Glomerular visceral epithelial cell (primary cell): ENCODE measurements around the gene MPP1.
A peak's percentile ranks its signal among the peaks of the same experiment; 100 is the strongest.

ENCODE experiments used
- DNase-seq: peaks from one replicate; pipeline ENCODE4 v3.0.0-alpha.2; 2016; ENCODE audit errors: extremely low spot score

MPP1 gene

GRCh38 chrX:154775419-154776349 is 29.6 kb downstream of the MPP1 start:
- peak; percentile 37 for DNase-seq

DNA sequence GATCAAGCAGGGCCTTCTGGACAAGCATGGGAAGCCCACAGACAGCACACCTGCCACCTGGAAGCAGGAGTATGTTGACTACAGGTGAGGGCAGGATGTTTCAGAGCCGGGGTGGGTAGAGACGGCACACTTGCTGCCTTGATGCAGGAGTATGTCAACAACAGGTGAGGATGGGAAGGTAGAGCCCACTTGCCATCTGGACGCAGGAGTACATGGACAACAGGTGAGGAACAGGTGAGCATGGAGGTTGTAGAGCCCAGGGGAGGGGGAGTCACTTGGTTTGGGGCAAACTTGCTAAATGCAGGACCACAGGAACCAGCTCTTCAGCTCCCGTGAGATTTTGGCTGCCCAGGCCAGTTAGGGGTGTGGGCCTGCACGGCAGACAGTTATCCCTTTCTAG is 30.7 kb downstream of the MPP1 start:
- no peak for DNase-seq

DNA sequence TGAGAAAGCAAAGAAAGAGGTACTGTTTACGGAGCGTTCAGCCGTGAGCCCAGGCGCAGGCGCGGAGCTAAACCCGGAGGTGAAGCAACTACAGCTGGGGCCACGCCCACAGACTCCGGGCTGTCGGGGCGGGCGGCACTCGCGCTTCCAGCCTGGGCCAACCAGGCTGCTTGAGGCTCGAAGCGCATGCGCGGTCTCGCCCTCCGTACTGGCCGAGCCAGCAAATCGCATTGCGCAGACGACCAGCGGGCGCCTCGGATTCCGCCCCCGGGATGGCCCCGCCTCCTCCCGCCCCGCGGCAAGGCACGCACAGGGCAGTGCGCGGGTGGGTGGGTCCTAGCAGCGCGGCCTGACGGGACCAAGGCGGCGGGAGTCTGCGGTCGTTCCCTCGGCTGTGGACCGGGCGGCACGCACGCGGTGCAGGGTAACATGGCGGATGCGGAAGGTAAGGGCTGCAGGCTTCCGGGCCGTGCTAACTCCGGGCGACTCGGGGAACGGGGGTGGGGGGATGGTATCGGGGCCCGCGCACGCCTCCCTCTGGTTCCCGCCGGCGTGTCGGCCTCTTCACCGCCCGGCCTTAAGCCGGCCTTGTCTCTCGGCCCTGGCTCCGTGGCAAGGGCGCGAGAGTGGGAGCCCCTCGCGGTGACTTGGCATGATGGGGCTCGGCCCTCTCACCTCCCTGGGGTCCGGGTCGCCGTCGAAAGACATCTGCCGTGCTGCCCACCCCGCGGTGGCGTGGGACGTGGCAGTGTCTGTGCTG is 42.6 kb downstream of the MPP1 start, which contains the start of gene DKC1:
DKC1 (plus strand) TSS at position 328 of the 760 bp plus-strand sequence; CDS start at position 430, 102 bp downstream.
- peak; percentile 96 for DNase-seq

DNA sequence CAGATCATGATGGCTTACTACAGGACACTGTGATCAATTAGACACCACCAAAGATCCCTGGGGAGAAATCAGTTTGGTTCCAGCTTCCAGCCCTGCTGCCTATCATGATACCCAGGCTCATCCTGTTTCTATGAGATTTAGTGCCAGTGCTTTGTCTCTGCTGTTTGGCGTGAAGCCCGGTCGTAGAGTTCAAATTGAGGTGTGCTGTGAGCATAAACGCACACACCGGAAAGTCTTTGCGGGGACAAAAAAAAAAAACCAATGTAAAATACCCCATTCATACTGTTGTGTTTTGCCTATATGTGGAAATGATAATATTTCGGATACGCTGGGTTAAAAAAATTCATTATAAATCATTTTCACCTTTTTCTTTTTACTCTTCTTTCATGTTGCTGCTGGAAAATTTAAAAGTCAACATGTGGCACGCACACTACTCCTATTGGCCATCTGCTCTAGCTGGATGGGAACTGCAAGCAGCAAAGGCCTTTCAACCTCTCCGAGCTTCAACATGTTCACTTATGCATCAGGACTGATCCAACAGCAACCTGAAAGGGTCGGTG is 43.2 kb downstream of the MPP1 start:
- peak; percentile 6 for DNase-seq

GRCh38 chrX:154758696-154759095 is 46.6 kb downstream of the MPP1 start:
- DNase-seq, result no peak

- DNase-seq, result no peak
Measured at GRCh38 chrX:154751669-154752271, 53.5 kb downstream of the MPP1 start.

- DNase-seq, result no peak
Measured at GRCh38 chrX:154751203-154751668, 54.0 kb downstream of the MPP1 start.

GRCh38 chrX:154750301-154751202 is 54.7 kb downstream of the MPP1 start, which contains the start of gene GAB3:
Gene GAB3 (minus strand): TSS chrX:154751077. CDS start chrX:154751025, 52 bp downstream.
- peak; percentile 24 for DNase-seq

DNA sequence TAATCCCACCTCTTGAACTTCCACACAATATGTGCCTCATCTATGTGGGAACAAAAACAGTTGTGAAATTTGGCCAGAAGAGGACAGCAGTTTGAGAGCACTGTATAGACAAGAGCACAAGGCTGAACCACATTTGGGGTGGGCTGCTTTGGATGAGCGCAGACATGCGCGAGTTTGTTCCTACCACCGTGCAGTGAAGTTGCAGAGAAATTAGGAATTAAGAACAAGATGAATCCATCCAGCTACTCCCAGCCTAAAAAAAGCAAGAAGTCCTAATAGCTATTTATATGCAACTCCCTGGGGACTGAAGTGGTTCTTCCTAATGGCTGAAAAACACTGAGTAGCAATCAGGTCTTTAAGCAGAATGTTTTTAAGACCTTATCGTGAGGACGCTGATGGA is 55.4 kb downstream of the MPP1 start:
- DNase-seq, result no peak

DNA sequence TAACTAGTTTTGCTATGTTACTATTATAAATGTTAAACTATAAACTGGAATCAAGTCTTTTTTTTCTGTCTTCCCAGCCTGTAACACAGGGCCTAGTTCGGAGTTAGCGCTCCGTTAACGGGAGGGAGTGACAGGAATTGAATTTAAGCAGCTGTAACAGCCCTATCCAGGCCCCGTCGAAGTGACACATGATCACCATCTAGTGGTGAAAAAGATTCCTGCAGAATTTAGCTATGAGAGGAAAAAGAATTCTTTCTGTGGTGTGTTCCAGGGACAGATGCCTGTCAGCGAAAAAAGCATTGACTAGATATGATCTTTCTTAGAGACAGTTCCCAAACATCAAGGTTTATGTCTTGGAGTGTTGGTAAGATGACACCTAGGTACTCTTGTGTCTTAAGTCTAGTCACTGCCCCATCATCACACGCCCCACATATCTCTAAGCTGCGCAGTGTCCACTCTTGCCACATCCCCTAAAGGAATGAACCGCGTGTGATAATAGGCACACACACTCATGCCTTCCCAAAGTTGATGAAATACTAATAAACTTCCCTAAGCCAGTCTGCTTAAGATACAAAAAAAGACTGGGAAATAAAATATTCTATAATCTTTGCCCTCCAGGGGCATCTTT is 56.5 kb downstream of the MPP1 start:
- DNase-seq, result peak; percentile 61

DNA sequence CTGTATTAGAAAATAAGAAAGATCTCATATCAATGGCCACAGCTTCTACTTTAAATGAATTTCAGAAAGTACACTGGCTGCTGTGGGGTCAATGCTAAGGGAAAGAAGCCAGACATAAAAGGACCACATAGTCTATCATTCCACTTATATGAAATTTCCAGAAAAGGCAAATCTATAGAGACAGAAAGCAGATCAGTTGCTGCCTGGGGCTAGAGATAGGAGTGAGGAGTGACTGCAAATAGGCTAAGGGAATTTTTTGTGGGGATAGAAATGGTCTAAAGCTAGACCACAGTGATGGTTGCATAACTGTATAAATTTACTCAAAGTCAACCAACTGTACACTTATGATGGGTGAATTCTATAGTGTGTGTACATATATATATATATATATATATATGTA is 62.7 kb downstream of the MPP1 start:
- no peak for DNase-seq

DNA sequence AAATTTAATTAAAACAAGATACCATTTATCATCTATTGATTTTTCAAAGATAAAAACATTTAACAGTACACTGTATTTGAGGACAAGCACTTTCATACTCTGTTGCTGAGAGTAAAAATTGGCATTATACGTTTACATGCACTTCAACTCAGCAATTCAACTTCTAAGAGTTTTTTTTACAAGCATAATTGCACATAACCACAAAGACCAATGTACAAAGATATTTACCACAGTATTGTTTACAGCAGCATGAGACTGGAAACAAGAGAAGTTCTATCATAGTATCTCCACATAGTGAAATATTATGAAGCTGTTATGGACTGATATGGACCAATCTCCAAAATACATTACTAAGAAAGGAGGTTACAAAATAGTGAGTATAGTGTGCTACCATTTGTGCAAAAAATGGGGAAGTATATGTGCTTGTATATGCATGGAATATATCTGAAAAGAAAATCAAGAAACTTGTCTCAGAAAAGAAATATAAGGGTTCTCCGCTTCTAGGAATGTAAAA is 65.3 kb downstream of the MPP1 start:
- no peak for DNase-seq

GRCh38 chrX:154738011-154738738 is 67.1 kb downstream of the MPP1 start:
- peak; percentile 35 for DNase-seq

- DNase-seq, result no peak
Measured at GRCh38 chrX:154737136-154737535, 68.1 kb downstream of the MPP1 start.

- DNase-seq, result peak; percentile 51
Measured at GRCh38 chrX:154735695-154736393, 69.4 kb downstream of the MPP1 start.

- DNase-seq, result no peak
Measured at GRCh38 chrX:154734061-154734781, 71.1 kb downstream of the MPP1 start.

GRCh38 chrX:154733066-154733425 is 72.2 kb downstream of the MPP1 start:
- DNase-seq, result no peak
